Kidney (tissue), 14 donors: ENCODE data around the gene GCM1. TPM values are rescaled to one million over a fixed set of nuclear protein-coding genes. Genes with fewer than 3 reads are reported as not detected.

Source experiments
- DNase-seq, 5 donors: peaks; one replicate each; pipeline ENCODE4 v3.0.0-alpha.2; 2013 to 2020
- FAIRE-seq: peaks from 2 replicates; lab custom pipeline; 2012; peaks lifted over from hg19 to GRCh38; lab: Jason Lieb, UNC
- H3K27ac ChIP-seq, 2 donors: one replicate each; pipeline ENCODE4 v1.7.0; 2013; ENCODE audit warnings: low read depth in 2 of 2, low read length in 2 of 2, inconsistent platforms in 1 of 2
- H3K27me3 ChIP-seq: one replicate; pipeline ENCODE4 v1.7.1; 2013; ENCODE audit warnings: low read length, inconsistent platforms; ENCODE audit not compliant: control insufficient read depth, insufficient read depth
- H3K36me3 ChIP-seq, 3 donors: one replicate each; pipeline versions ENCODE4 v1.7.0 to v1.7.1; 2013; ENCODE audit warnings: low read length in 3 of 3, control low read depth in 1 of 3, inconsistent platforms in 1 of 3; ENCODE audit not compliant: insufficient read depth in 3 of 3, control insufficient read depth in 2 of 3
- H3K4me1 ChIP-seq, 3 donors: one replicate each; pipeline versions ENCODE4 v1.7.0 to v1.7.1; 2013; ENCODE audit warnings: low read length in 3 of 3, inconsistent platforms in 1 of 3, low read depth in 1 of 3; ENCODE audit not compliant: control insufficient read depth in 2 of 3, insufficient read depth in 2 of 3
- H3K4me3 ChIP-seq, 3 donors: one replicate each; pipeline versions ENCODE4 v1.7.0 to v1.8.1; 2013; ENCODE audit warnings: low read length in 3 of 3, control low read depth in 1 of 3, inconsistent platforms in 1 of 3
- H3K9ac ChIP-seq, 3 donors: one replicate each; pipeline versions ENCODE4 v1.7.0 to v1.7.1; 2013; ENCODE audit warnings: low read length in 3 of 3, control low read depth in 1 of 3, inconsistent platforms in 1 of 3
- H3K9me3 ChIP-seq, 3 donors: one replicate each; pipeline versions ENCODE4 v1.7.0 to v1.7.1; 2013; ENCODE audit warnings: low read length in 3 of 3, control low read depth in 1 of 3, inconsistent platforms in 1 of 3; ENCODE audit not compliant: control insufficient read depth in 2 of 3, insufficient read depth in 1 of 3
- intact Hi-C: fragments of 100-400 bp; cut with DNase I; formaldehyde crosslinking; loops from one replicate; pipeline ENCODE4 v1.11.1; 2022
- polyA plus RNA-seq: library from polyadenylated mRNA; stranded (reverse); fragments of 350-450 nt; fragmentation: Illumina TruSeq; extraction: RNeasy Lipid Tissue Mini Kit (QIAGEN cat#74804); gene quantifications from one replicate; pipeline ENCODE4 v1.2.3, GENCODE V29; 2014; ENCODE audit warnings: low read depth, low replicate concordance; ENCODE audit not compliant: insufficient read depth
- total RNA-seq: library from RNA; stranded (reverse); fragmentation: NEBNext Ultra II Directional; extraction: Animal tissue kit (Norgen Biotek cat#: 25700); gene quantifications from one replicate; pipeline ENCODE4 v1.2.1, GENCODE V29; 2021
- TF ChIP-seq, protein P1 (sequence below): IDR thresholded peaks from 3 replicates; pipeline ENCODE4 v1.5.1; 2012; ENCODE audit warnings: mild to moderate bottlenecking, moderate library complexity, borderline replicate concordance; ENCODE audit not compliant: insufficient read depth; ENCODE audit errors: extremely low read depth
- donor health status: control.
- donor health status: control.
- donor health status: control.
- donor health status: control.
- donor health status: control.
- donor health status: DM: yes; HTN: yes; CAD: no.
- donor health status: Normal renal cell carcinoma (clear cell type).

GCM1 gene
- total and polyA plus RNA-seq, 2 donors from 2014 or later = 0.37 to 0.72 TPM

DNA sequence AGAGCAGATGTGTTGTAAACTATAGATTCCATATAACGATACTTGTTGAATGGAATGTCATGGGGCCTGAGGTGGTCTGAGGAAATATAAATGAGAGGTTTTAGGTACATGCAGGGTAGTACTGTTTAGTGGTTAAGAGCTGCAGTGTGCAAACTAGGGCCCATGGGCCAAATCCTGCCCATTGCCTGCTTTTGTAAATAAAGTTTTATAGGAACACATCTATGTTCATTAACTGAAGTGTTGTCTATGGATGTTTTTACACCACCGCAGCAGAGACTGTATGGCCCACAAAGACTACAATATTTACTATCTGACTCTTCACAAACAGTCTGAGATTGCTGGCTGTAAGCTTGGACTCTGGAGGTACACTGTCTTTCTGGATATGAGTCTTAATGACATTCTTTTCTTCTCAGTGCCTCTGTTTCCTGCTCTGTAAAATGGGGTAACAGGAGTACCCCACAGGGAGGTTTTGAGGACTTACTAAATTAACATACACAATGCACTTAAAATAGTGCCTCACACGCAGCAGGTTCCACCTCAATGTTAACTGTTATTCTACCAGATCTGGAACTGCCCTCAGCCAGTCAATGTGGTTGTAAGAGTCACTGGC, 12.5 kb downstream of the GCM1 start:
- DNase-seq = no peak
- Histone ChIP-seq H3K27me3 (no peaks in the 10 kb centered on the region), H3K4me3 (no peak overlapping the region), H3K27ac (no peak overlapping the region), H3K9ac (no peak overlapping the region), H3K9me3 (no peaks in the 10 kb centered on the region), H3K36me3 (no peaks in the 10 kb centered on the region), H3K4me1 (no peaks in the 10 kb centered on the region)
- intact Hi-C loops = no loop called here
- TF ChIP-seq, protein P1, sequence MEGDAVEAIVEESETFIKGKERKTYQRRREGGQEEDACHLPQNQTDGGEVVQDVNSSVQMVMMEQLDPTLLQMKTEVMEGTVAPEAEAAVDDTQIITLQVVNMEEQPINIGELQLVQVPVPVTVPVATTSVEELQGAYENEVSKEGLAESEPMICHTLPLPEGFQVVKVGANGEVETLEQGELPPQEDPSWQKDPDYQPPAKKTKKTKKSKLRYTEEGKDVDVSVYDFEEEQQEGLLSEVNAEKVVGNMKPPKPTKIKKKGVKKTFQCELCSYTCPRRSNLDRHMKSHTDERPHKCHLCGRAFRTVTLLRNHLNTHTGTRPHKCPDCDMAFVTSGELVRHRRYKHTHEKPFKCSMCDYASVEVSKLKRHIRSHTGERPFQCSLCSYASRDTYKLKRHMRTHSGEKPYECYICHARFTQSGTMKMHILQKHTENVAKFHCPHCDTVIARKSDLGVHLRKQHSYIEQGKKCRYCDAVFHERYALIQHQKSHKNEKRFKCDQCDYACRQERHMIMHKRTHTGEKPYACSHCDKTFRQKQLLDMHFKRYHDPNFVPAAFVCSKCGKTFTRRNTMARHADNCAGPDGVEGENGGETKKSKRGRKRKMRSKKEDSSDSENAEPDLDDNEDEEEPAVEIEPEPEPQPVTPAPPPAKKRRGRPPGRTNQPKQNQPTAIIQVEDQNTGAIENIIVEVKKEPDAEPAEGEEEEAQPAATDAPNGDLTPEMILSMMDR = no peak
- FAIRE-seq = no peak

DNA sequence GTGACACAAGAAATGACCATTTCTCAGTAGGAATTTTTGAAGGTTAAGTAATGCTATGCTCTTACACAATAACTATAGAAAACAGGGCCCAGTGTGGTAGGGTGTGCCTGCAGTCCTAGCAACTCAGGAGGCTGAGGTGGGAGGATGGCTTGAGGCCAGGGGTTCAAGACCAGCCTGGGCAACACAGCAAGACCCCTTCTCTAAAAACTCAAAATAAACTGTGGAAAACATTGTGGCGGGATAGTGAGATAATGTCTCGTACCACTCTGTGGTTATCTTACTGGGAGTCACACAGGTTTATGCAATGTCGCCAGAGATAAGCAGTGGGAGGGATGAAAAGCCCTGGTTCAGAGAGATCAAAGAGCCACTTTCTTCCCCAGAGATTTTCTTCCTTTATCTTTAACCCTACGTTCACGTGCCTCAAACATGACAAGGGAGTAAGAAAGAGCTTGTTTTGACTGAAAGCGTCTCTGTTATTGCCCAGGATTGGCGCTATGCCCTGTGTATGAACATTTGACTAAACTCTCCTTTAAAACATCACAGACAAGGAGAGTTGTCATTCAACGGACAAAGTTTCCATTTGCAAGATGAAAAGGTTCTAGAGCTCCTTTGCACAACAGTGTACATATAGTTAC, 13.9 kb downstream of the GCM1 start:
- TF ChIP-seq, protein P1 = no peak
- Histone ChIP-seq H3K9me3 (no peaks in the 10 kb centered on the region), H3K27me3 (no peaks in the 10 kb centered on the region), H3K9ac (no peak overlapping the region), H3K4me3 (no peak overlapping the region), H3K27ac (no peak overlapping the region), H3K4me1 (no peaks in the 10 kb centered on the region), H3K36me3 (no peaks in the 10 kb centered on the region)
- intact Hi-C loops = no loop called here
- DNase-seq (no peak), FAIRE-seq (no peak)

DNA sequence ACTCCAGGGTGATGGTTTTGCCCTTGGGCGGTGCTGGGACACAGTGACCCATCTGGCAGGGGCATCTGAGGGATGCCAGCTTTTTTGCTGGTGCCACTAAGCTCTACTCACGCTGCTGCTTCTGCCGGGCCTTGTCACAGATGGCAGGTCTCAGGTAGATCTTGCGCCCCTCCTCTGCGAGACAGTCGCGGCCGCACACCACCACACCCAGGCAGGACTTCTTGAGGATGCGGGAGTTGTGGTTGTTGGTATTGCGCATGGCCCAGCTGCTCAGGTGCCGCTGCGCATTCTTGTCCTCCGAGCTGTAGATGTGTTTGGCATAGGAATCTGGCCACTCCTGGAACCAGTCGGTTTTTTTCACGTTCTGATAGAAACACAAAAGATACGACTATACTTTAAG, 14.7 kb downstream of the GCM1 start:
- Histone ChIP-seq H3K9me3 (no peaks in the 10 kb centered on the region), H3K27ac (no peak overlapping the region), H3K9ac (no peak overlapping the region), H3K27me3 (no peaks in the 10 kb centered on the region), H3K4me1 (no peaks in the 10 kb centered on the region), H3K4me3 (no peak overlapping the region), H3K36me3 (no peaks in the 10 kb centered on the region)
- DNase-seq = no peak
- TF ChIP-seq, protein P1 = no peak
- intact Hi-C loops = no loop called here
- no peak for FAIRE-seq
